H1 (cell line): ENCODE measurements around the gene COX14. TPM values are rescaled to one million over a fixed set of nuclear protein-coding genes. Genes with fewer than 3 reads are reported as not detected.

Source experiments
- CTCF ChIA-PET: fragments of 300-600 bp; sonication (Branson Sonifier 250); formaldehyde crosslinking; loops from one replicate; lab custom pipeline; 2021; ENCODE audit not compliant: partially characterized antibody; lab: Charles Lee
- POLR2A ChIA-PET: fragments of 300-600 bp; sonication (Branson Sonifier 250); formaldehyde crosslinking; loops from one replicate; lab custom pipeline; 2021; ENCODE audit warnings: inconsistent platforms; ENCODE audit not compliant: partially characterized antibody; lab: Charles Lee
- DNase-seq, 2 experiments: peaks; one replicate each; pipeline versions ENCODE4 v3.0.0 to v3.0.0-alpha.2; 2010 to 2022; ENCODE audit warnings: low spot score in 2 of 2, low read depth in 1 of 2, mixed read lengths in 1 of 2
- FAIRE-seq: peaks from 2 replicates; lab custom pipeline; 2011; peaks lifted over from hg19 to GRCh38; lab: Jason Lieb, UNC
- H2AFZ ChIP-seq: 2 replicates; pipeline ENCODE4 v1.8.1; 2012; ENCODE audit warnings: low read length, inconsistent platforms
- H2AK5ac ChIP-seq: 2 replicates; pipeline ENCODE4 v1.6.1; 2013; ENCODE audit warnings: low read depth, low read length
- H2BK120ac ChIP-seq: replicated peaks from 2 replicates; pipeline ENCODE3; 2013; ENCODE audit warnings: low read depth, low read length, inconsistent platforms
- H2BK12ac ChIP-seq: 2 replicates; pipeline ENCODE4 v1.6.1; 2013; ENCODE audit warnings: low read depth, low read length
- H2BK15ac ChIP-seq: 2 replicates; pipeline ENCODE4 v1.6.1; 2013; ENCODE audit warnings: low read length
- H2BK20ac ChIP-seq: 2 replicates; pipeline ENCODE4 v1.6.1; 2013; ENCODE audit warnings: low read length
- H2BK5ac ChIP-seq: 2 replicates; pipeline ENCODE4 v1.6.1; 2013; ENCODE audit warnings: low read depth, low read length
- H3K14ac ChIP-seq: 2 replicates; pipeline ENCODE4 v1.6.1; 2013; ENCODE audit warnings: inconsistent platforms; ENCODE audit not compliant: insufficient read length
- H3K18ac ChIP-seq: 2 replicates; pipeline ENCODE4 v1.6.1; 2013; ENCODE audit warnings: low read length; ENCODE audit errors: extremely low read depth
- H3K23ac ChIP-seq: 2 replicates; pipeline ENCODE4 v1.6.1; 2013; ENCODE audit warnings: inconsistent platforms; ENCODE audit not compliant: insufficient read length
- H3K23me2 ChIP-seq: 2 replicates; pipeline ENCODE4 v1.6.1; 2013; ENCODE audit warnings: low read depth, low read length
- H3K27ac ChIP-seq: 2 replicates; pipeline ENCODE4 v1.6.1; 2011; ENCODE audit warnings: low read depth, low read length, inconsistent platforms
- H3K27me3 ChIP-seq, 4 experiments: replicated peaks in 1 of 4; 1 replicate in 1 of 4; 2 replicates in 3 of 4; pipeline versions ENCODE4 v1.6.1 to v1.8.1; 2011 to 2013; ENCODE audit warnings: low read length in 3 of 4, mild to moderate bottlenecking in 3 of 4, inconsistent platforms in 2 of 4, mixed read lengths in 2 of 4, moderate library complexity in 1 of 4; ENCODE audit not compliant: control insufficient read depth in 3 of 4, insufficient read depth in 3 of 4; ENCODE audit errors: extremely low read depth in 1 of 4
- H3K36me3 ChIP-seq, 4 experiments: 2 replicates each; pipeline versions ENCODE4 v1.6.1 to v1.8.1; 2011 to 2013; ENCODE audit warnings: mild to moderate bottlenecking in 4 of 4, low read length in 3 of 4, moderate library complexity in 2 of 4, control low read depth in 1 of 4, inconsistent platforms in 1 of 4; ENCODE audit not compliant: insufficient read depth in 4 of 4, control insufficient read depth in 2 of 4
- H3K4ac ChIP-seq: replicated peaks from 2 replicates; pipeline ENCODE3; 2013; ENCODE audit warnings: low read length, low read depth, mixed read lengths, inconsistent platforms; ENCODE audit not compliant: insufficient read length
- H3K4me1 ChIP-seq, 4 experiments: replicated peaks in 1 of 4; 1 replicate in 1 of 4; 2 replicates in 3 of 4; pipeline versions ENCODE4 v1.6.1 to v1.8.1; 2011 to 2013; ENCODE audit warnings: low read length in 3 of 4, inconsistent platforms in 2 of 4, mixed read lengths in 1 of 4; ENCODE audit not compliant: insufficient read depth in 4 of 4, control insufficient read depth in 3 of 4
- H3K4me2 ChIP-seq, 2 experiments: 2 replicates each; pipeline versions ENCODE4 v1.6.1 to v1.8.1; 2011 to 2013; ENCODE audit warnings: low read depth in 2 of 2, low read length in 2 of 2, control low read depth in 1 of 2, inconsistent platforms in 1 of 2, mild to moderate bottlenecking in 1 of 2; ENCODE audit not compliant: insufficient read depth in 1 of 2
- H3K4me3 ChIP-seq, 4 experiments: fragments of 200-600, 300-600 bp in 1 of 4; sonication (generic), shearing (Covaris generic), sonication (Bioruptor Twin) in 1 of 4; 2 replicates each; pipeline versions ENCODE4 v1.5.1 to v1.8.1; 2011 to 2016; ENCODE audit warnings: low read length in 4 of 4, low read depth in 3 of 4, control low read depth in 2 of 4, inconsistent platforms in 2 of 4, mild to moderate bottlenecking in 2 of 4, mixed read lengths in 1 of 4, moderate library complexity in 1 of 4; ENCODE audit not compliant: insufficient read depth in 2 of 4; ENCODE audit errors: extremely low read depth in 1 of 4
- H3K56ac ChIP-seq: replicated peaks from 2 replicates; pipeline ENCODE3; 2013; ENCODE audit warnings: low read depth, mild to moderate bottlenecking, mixed read lengths, low read length, inconsistent platforms; ENCODE audit not compliant: insufficient read length
- H3K79me1 ChIP-seq: 2 replicates; pipeline ENCODE4 v1.6.1; 2013; ENCODE audit warnings: low read depth, low read length, control low read depth
- H3K79me2 ChIP-seq, 2 experiments: 2 replicates each; pipeline versions ENCODE4 v1.6.1 to v1.8.1; 2012 to 2013; ENCODE audit warnings: low read length in 2 of 2, mild to moderate bottlenecking in 2 of 2, inconsistent platforms in 1 of 2; ENCODE audit not compliant: insufficient read depth in 2 of 2, control insufficient read depth in 1 of 2
- H3K9ac ChIP-seq, 4 experiments: replicated peaks in 1 of 4; 1 replicate in 1 of 4; 2 replicates in 3 of 4; pipeline versions ENCODE4 v1.6.1 to v1.8.1; 2011 to 2013; ENCODE audit warnings: low read depth in 3 of 4, low read length in 3 of 4, control low read depth in 2 of 4, mild to moderate bottlenecking in 2 of 4, moderate library complexity in 2 of 4, inconsistent platforms in 1 of 4; ENCODE audit errors: extremely low read depth in 1 of 4
- H3K9me3 ChIP-seq, 2 experiments: 2 replicates each; pipeline versions ENCODE4 v1.6.1 to v1.8.1; 2012 to 2013; ENCODE audit warnings: mild to moderate bottlenecking in 2 of 2, moderate library complexity in 2 of 2, control low read depth in 1 of 2, inconsistent platforms in 1 of 2, low read depth in 1 of 2, low read length in 1 of 2, mixed read lengths in 1 of 2; ENCODE audit not compliant: insufficient read depth in 2 of 2
- H4K20me1 ChIP-seq, 2 experiments: replicated peaks in 1 of 2; 2 replicates each; pipeline versions ENCODE3 to v1.8.1; 2011 to 2013; ENCODE audit warnings: inconsistent platforms in 2 of 2, low read length in 2 of 2, mild to moderate bottlenecking in 1 of 2; ENCODE audit not compliant: insufficient read depth in 2 of 2, control insufficient read depth in 1 of 2
- H4K5ac ChIP-seq: 2 replicates; pipeline ENCODE4 v1.6.1; 2013; ENCODE audit warnings: low read length, low read depth, mixed read lengths, inconsistent platforms; ENCODE audit not compliant: insufficient read length
- H4K8ac ChIP-seq: 2 replicates; pipeline ENCODE4 v1.8.0; 2013; ENCODE audit warnings: mild to moderate bottlenecking, moderate library complexity, low read length, inconsistent platforms; ENCODE audit not compliant: insufficient read depth; ENCODE audit errors: extremely low read depth
- H4K91ac ChIP-seq: replicated peaks from 2 replicates; pipeline ENCODE3; 2013; ENCODE audit warnings: low read length, mixed read lengths, inconsistent platforms; ENCODE audit not compliant: insufficient read length
- WGBS, 2 experiments: shearing (Covaris generic) in 1 of 2; methylation state at CpG; one replicate each; pipeline versions ENCODE4 v1.1.6 to v1.1.7; 2013 to 2015; ENCODE audit warnings: low lambda C conversion rate in 2 of 2, mixed read lengths in 2 of 2, inconsistent platforms in 1 of 2, low coverage in 1 of 2, missing lambda C conversion rate in 1 of 2; ENCODE audit not compliant: insufficient replicate concordance in 2 of 2, insufficient coverage in 1 of 2, insufficient read length in 1 of 2; ENCODE audit errors: extremely low coverage in 1 of 2, missing lambda C conversion rate in 1 of 2; 5-methylcytosine and 5-hydroxymethylcytosine counted together
- polyA plus RNA-seq, 7 experiments: library from polyadenylated mRNA; depleted of rRNA in 3 of 7; stranded (reverse) in 5 of 7; unstranded in 2 of 7; fragments of >200 nt in 5 of 7; fragments of 200-250 nt in 2 of 7; gene quantifications; 1 replicate in 5 of 7; 2 replicates in 1 of 7; 4 replicates in 1 of 7; pipeline versions ENCODE4 v1.2.1 to v1.2.3, GENCODE V29; 2011 to 2013; ENCODE audit warnings: missing spikeins in 2 of 7, mixed read lengths in 2 of 7
- total RNA-seq: library from RNA; stranded (reverse); fragmentation: NEBNext Ultra II Directional; extraction: Animal tissue kit (Norgen Biotek cat#: 25700); gene quantifications from 2 replicates; pipeline ENCODE4 v1.2.1, GENCODE V29; 2021

The COX14 gene
- total and polyA plus RNA-seq, 2 of the 8 experiments (the other 6 are each of a cell fraction or from before 2014, with no cell fraction given) = 40.1 to 102 TPM

GRCh38 chr12:50073712-50074111 is 38.3 kb upstream of the COX14 start:
- no peak for DNase-seq
- Histone ChIP-seq H3K9me3 (no peaks in the 10 kb centered on the region), H2BK15ac (no peak overlapping the region), H2BK20ac (no peak overlapping the region), H2BK120ac (no peak overlapping the region), H3K79me2 (no peaks in the 10 kb centered on the region), H3K56ac (no peak overlapping the region), H3K23ac (no peak overlapping the region), H3K36me3 (no peaks in the 10 kb centered on the region), H2AFZ (no peak overlapping the region), H4K20me1 (no peaks in the 10 kb centered on the region), H4K5ac (no peak overlapping the region), H3K9ac (no peak overlapping the region), H2AK5ac (no peak overlapping the region), H3K4ac (no peak overlapping the region), H3K4me3 (no peak overlapping the region), H4K8ac (no peak overlapping the region), H3K27me3 (no peaks in the 10 kb centered on the region; a peak in 1 of 7 replicates), H3K14ac (no peak overlapping the region), H2BK5ac (no peak overlapping the region), H3K79me1 (no peaks in the 10 kb centered on the region), H4K91ac (no peak overlapping the region), H3K4me2 (no peak overlapping the region), H3K4me1 (peaks cover 0 to 6% (median 3%) of the 10 kb centered on the region in 4 experiments; a peak in 5 of 7 replicates), H3K18ac (no peak overlapping the region), H2BK12ac (no peak overlapping the region), H3K27ac (no peak overlapping the region), H3K23me2 (no peaks in the 10 kb centered on the region; the same call in 1 of the 2 replicates)
- FAIRE-seq = no peak
- 86% methylated on average over 9 of the region's 10 CpGs; no CpG with 5 or more reads in 1 of the 2 experiments for WGBS, 2 experiments
- POLR2A ChIA-PET = interaction anchor here (0.9 to 3.7 kb wide), 3 partner anchors 11 to 16 kb away, joined by 3 to 30 read pairs (median 4); partner anchors contain the start of gene SMARCD1
- CTCF ChIA-PET = interaction anchor here (0.6 to 27.3 kb wide), 16 partner anchors 11 to 241 kb away, joined by 3 to 625 read pairs (median 6); partner anchors contain the start of genes AQP6, ASIC1, COX14 and GPD1
